HepG2 (cell line): Measurements from ENCODE around the gene RPL6. TPM values are rescaled to one million over a fixed set of nuclear protein-coding genes. Genes with fewer than 3 reads are reported as not detected.

Experiments
- CBX1 ChIP-seq: IDR thresholded peaks from one replicate; pipeline ENCODE4 v1.6.1; 2016; ENCODE audit warnings: antibody characterized with exemption, low read depth
- DZIP1 ChIP-seq: sonication (generic); formaldehyde crosslinking; IDR thresholded peaks from 2 replicates; pipeline ENCODE4 v1.5.0; 2020; ENCODE audit warnings: mild to moderate bottlenecking, missing genetic modification reagents
- FLYWCH1 ChIP-seq: sonication (generic); formaldehyde crosslinking; IDR thresholded peaks from 2 replicates; pipeline ENCODE4 v1.8.1; 2023; ENCODE audit warnings: mild to moderate bottlenecking, missing genetic modification reagents
- GABPB1 ChIP-seq: IDR thresholded peaks from 2 replicates; pipeline ENCODE4 v1.6.1; 2016; ENCODE audit warnings: mild to moderate bottlenecking, missing genetic modification reagents, moderate library complexity, missing compliant biosample characterization
- GPN1 ChIP-seq: sonication (generic); formaldehyde crosslinking; IDR thresholded peaks from 2 replicates; pipeline ENCODE4 v1.5.1; 2020; ENCODE audit warnings: missing genetic modification reagents, borderline replicate concordance
- NAIF1 ChIP-seq: sonication (generic); formaldehyde crosslinking; IDR thresholded peaks from 2 replicates; pipeline ENCODE4 v1.5.0; 2020; ENCODE audit warnings: mild to moderate bottlenecking, missing genetic modification reagents, borderline replicate concordance
- PAF1 ChIP-seq: IDR thresholded peaks from 2 replicates; pipeline ENCODE4 v1.6.1; 2016; ENCODE audit warnings: missing genetic modification reagents, missing compliant biosample characterization
- RXRA ChIP-seq: sonication (generic); formaldehyde crosslinking; IDR thresholded peaks from 2 replicates; pipeline ENCODE4 v1.5.1; 2020; ENCODE audit warnings: missing genetic modification reagents
- SNAI1 ChIP-seq: sonication (generic); formaldehyde crosslinking; IDR thresholded peaks from 2 replicates; pipeline ENCODE4 v1.5.0; 2020; ENCODE audit warnings: mild to moderate bottlenecking, missing genetic modification reagents, borderline replicate concordance
- TBX2 ChIP-seq: sonication (generic); formaldehyde crosslinking; IDR thresholded peaks from 2 replicates; pipeline ENCODE4 v1.5.0; 2020; ENCODE audit warnings: missing genetic modification reagents, mild to moderate bottlenecking, borderline replicate concordance
- UBTF ChIP-seq: sonication (generic); formaldehyde crosslinking; IDR thresholded peaks from 2 replicates; pipeline ENCODE4 v1.4.0; 2020; ENCODE audit warnings: mild to moderate bottlenecking, missing genetic modification reagents
- ZKSCAN5 ChIP-seq: sonication (generic); formaldehyde crosslinking; IDR thresholded peaks from 2 replicates; pipeline ENCODE4 v1.5.1; 2020; ENCODE audit warnings: mild to moderate bottlenecking, missing genetic modification reagents
- ZNF121 ChIP-seq: sonication (generic); formaldehyde crosslinking; IDR thresholded peaks from 2 replicates; pipeline ENCODE4 v1.5.0; 2020; ENCODE audit warnings: mild to moderate bottlenecking, missing genetic modification reagents
- ZNF20 ChIP-seq: sonication (generic); formaldehyde crosslinking; IDR thresholded peaks from 2 replicates; pipeline ENCODE4 v1.4.0; 2020; ENCODE audit warnings: mild to moderate bottlenecking, moderate library complexity, missing genetic modification reagents
- ZNF317 ChIP-seq: sonication (generic); formaldehyde crosslinking; IDR thresholded peaks from 2 replicates; pipeline ENCODE4 v1.5.0; 2020; ENCODE audit warnings: mild to moderate bottlenecking, missing genetic modification reagents
- ZNF616 ChIP-seq: sonication (generic); formaldehyde crosslinking; IDR thresholded peaks from 2 replicates; pipeline ENCODE4 v1.5.0; 2020; ENCODE audit warnings: low read depth, mild to moderate bottlenecking, missing genetic modification reagents
- ZNF790 ChIP-seq: sonication (generic); formaldehyde crosslinking; IDR thresholded peaks from 2 replicates; pipeline ENCODE4 v1.8.0; 2022; ENCODE audit warnings: missing genetic modification reagents, mild to moderate bottlenecking, borderline replicate concordance
- ZNF816 ChIP-seq: sonication (generic); formaldehyde crosslinking; IDR thresholded peaks from 2 replicates; pipeline ENCODE4 v1.8.0; 2022; ENCODE audit warnings: missing genetic modification reagents, mild to moderate bottlenecking, borderline replicate concordance
- polyA plus RNA-seq, 8 experiments: library from polyadenylated mRNA; depleted of rRNA in 3 of 8; stranded (reverse) in 7 of 8; unstranded in 1 of 8; fragments of >200 nt; fragmentation: Illumina TruSeq in 4 of 8; extraction: Trizol in 4 of 8; gene quantifications; 2 replicates each; pipeline versions ENCODE4 v1.2.1 to v1.2.3, GENCODE V29; 2011 to 2016; ENCODE audit warnings: low read depth in 4 of 8, missing spikeins in 1 of 8, mixed read lengths in 1 of 8; ENCODE audit not compliant: insufficient read depth in 1 of 8
- total RNA-seq, 5 experiments: library from RNA; depleted of rRNA; stranded (reverse); fragments of >200 nt; fragmentation: Illumina TruSeq; extraction: Trizol; gene quantifications; 2 replicates each; pipeline ENCODE4 v1.2.3, GENCODE V29; 2016; ENCODE audit warnings: low read depth in 1 of 5
- TF ChIP-seq, protein P1 (sequence below): sonication (generic); formaldehyde crosslinking; IDR thresholded peaks from 2 replicates; pipeline ENCODE4 v1.4.0; 2020; ENCODE audit warnings: missing genetic modification reagents, borderline replicate concordance
- TF ChIP-seq, protein P2 (sequence below): sonication (generic); formaldehyde crosslinking; IDR thresholded peaks from 2 replicates; pipeline ENCODE4 v1.5.1; 2020; ENCODE audit warnings: mild to moderate bottlenecking, missing genetic modification reagents, moderate library complexity
- TF ChIP-seq, protein P3 (sequence below): sonication (generic); formaldehyde crosslinking; IDR thresholded peaks from 2 replicates; pipeline ENCODE4 v1.8.1; 2023; ENCODE audit warnings: mild to moderate bottlenecking, missing genetic modification reagents, borderline replicate concordance

The RPL6 gene
- total and polyA plus RNA-seq, 2 of the 13 experiments (the other 11 are each of a cell fraction or from before 2014, with no cell fraction given) = 1,551 to 1,719 TPM

DNA sequence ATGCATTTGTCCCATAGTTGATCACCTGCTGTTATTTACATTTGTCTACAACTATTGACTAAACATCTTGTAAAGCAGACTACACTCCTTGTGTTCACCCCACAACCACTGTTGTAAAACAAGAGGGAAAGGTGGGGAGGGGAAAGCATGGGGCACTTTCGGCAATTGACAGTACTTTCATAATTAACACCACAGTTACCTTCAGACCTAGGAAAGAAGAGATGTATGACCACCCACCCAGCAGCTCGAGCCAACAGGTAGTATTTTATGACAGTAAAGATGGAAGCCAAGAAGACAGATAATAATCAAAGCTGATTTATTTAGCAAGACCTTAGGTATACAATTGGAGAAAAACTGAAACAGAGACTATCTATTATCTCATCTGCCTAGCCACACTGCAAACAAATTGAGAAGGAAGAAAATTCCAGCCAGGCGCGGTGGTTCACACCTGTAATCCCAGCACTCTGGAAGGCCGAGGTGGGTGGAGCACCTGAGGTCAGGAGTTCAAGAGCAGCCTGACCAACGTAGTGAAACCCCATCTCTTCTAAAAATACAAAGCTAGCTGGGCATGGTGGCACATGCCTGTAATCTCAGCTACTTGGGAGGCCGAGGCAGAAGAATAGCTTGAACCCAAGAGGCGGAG, 38.4 kb downstream of the RPL6 start (continued):
- TF ChIP-seq, protein P1, sequence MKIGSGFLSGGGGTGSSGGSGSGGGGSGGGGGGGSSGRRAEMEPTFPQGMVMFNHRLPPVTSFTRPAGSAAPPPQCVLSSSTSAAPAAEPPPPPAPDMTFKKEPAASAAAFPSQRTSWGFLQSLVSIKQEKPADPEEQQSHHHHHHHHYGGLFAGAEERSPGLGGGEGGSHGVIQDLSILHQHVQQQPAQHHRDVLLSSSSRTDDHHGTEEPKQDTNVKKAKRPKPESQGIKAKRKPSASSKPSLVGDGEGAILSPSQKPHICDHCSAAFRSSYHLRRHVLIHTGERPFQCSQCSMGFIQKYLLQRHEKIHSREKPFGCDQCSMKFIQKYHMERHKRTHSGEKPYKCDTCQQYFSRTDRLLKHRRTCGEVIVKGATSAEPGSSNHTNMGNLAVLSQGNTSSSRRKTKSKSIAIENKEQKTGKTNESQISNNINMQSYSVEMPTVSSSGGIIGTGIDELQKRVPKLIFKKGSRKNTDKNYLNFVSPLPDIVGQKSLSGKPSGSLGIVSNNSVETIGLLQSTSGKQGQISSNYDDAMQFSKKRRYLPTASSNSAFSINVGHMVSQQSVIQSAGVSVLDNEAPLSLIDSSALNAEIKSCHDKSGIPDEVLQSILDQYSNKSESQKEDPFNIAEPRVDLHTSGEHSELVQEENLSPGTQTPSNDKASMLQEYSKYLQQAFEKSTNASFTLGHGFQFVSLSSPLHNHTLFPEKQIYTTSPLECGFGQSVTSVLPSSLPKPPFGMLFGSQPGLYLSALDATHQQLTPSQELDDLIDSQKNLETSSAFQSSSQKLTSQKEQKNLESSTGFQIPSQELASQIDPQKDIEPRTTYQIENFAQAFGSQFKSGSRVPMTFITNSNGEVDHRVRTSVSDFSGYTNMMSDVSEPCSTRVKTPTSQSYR (CRISPR knock-in tag) = no peak
- TF ChIP-seq, protein P2, sequence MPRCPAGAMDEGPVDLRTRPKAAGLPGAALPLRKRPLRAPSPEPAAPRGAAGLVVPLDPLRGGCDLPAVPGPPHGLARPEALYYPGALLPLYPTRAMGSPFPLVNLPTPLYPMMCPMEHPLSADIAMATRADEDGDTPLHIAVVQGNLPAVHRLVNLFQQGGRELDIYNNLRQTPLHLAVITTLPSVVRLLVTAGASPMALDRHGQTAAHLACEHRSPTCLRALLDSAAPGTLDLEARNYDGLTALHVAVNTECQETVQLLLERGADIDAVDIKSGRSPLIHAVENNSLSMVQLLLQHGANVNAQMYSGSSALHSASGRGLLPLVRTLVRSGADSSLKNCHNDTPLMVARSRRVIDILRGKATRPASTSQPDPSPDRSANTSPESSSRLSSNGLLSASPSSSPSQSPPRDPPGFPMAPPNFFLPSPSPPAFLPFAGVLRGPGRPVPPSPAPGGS = no peak
- TF ChIP-seq, protein P3, sequence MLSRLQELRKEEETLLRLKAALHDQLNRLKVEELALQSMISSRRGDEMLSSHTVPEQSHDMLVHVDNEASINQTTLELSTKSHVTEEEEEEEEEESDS = no peak
- no peak for TF ChIP-seq ZKSCAN5 (CRISPR knock-in tag)
- no peak for TF ChIP-seq ZNF616 (CRISPR knock-in tag)
- no peak for TF ChIP-seq GABPB1 (CRISPR knock-in tag)
- TF ChIP-seq UBTF (CRISPR knock-in tag) = no peak
- TF ChIP-seq SNAI1 (CRISPR knock-in tag) = no peak
- TF ChIP-seq CBX1 = no peak
- no peak for TF ChIP-seq GPN1
- no peak for TF ChIP-seq ZNF20
- no peak for TF ChIP-seq FLYWCH1 (CRISPR knock-in tag)
- no peak for TF ChIP-seq ZNF317 (CRISPR knock-in tag)
- no peak for TF ChIP-seq PAF1 (CRISPR knock-in tag)
- TF ChIP-seq ZNF121 (CRISPR knock-in tag) = peak; percentile 87
- no peak for TF ChIP-seq DZIP1 (CRISPR knock-in tag)
- no peak for TF ChIP-seq NAIF1 (CRISPR knock-in tag)
- TF ChIP-seq TBX2 (CRISPR knock-in tag) = peak; percentile 56; the same call in 1 of the 2 replicates
- peak; percentile 70; the same call in 1 of the 2 replicates for TF ChIP-seq RXRA (CRISPR knock-in tag)
- no peak for TF ChIP-seq ZNF790 (CRISPR knock-in tag)
- TF ChIP-seq ZNF816 (CRISPR knock-in tag) = no peak
